Pulmonary artery endothelial cell (primary cell): Measurements from ENCODE around the gene TTC39A. TPM values are rescaled to one million over a fixed set of nuclear protein-coding genes. Genes with fewer than 3 reads are reported as not detected.

ENCODE experiments used
- DNase-seq: peaks from one replicate; pipeline ENCODE4 v3.0.0-alpha.2; 2011; ENCODE audit warnings: low read depth, low spot score
- total RNA-seq: library from RNA; depleted of rRNA; stranded (reverse); fragments of >200 nt; gene quantifications from 2 replicates; pipeline ENCODE4 v1.2.3, GENCODE V29; 2014

The TTC39A gene
- total RNA-seq, 1 donor from 2014 or later, result 1.2 TPM

DNA sequence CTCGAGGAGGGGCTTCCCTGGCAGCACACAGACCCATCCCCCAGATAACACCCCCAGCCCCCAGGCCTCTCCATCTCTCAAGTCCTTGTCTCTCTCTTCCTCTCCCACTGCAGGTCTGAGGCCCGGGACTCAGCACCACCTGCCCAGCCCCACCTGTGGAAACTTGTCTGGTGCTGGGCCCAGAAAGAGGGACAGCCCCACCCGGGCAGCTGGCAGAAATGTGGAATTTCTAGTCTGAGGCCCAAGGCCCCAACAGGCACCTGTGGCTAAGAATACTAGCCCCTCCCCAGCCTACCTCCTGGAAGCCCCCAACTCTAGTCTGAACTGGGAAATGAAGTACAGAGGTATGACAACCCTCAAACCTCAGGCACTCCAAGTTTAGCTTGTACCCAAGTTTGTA, 15.4 kb downstream of the TTC39A start:
- no peak for DNase-seq

DNA sequence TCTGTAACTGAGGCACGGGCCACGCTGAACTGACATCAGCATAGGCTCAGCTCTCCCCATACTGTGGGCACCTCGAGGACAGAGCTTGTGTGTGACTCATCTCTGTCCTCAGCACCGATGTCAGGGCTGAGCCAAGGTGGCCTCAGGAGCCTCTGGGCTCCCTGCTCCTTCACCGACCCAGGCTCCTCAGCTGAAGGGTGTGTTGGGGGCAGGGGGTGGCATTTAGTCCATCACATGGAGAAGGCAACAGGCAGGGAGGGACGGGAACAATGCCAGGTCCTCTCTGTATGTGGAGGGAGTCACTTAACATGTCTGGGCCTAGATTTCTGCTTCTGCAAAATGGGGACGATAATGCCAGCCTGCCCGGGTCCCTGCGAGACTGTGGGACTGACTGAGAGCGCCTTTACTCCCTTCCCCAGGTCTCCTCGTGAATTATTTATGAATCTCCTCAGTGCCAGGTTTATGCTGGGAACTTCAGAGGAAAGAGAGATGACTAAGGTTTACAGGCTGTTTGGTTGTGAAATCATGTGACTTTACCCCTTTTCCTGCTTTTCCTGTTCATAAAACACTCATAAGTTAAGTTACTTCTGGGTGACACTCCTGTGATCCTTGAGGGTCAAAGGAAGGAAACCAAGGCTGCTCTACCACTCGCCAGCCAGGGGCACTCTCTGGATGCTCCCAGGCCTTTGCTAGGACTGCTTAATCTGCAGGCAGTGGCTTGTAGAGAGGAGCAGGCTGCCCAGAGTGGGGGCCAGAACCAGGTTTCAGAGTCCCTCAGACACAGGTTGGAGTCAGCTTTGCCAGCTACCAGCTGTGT, 16.2 kb downstream of the TTC39A start:
- peak; percentile 69 for DNase-seq

DNA sequence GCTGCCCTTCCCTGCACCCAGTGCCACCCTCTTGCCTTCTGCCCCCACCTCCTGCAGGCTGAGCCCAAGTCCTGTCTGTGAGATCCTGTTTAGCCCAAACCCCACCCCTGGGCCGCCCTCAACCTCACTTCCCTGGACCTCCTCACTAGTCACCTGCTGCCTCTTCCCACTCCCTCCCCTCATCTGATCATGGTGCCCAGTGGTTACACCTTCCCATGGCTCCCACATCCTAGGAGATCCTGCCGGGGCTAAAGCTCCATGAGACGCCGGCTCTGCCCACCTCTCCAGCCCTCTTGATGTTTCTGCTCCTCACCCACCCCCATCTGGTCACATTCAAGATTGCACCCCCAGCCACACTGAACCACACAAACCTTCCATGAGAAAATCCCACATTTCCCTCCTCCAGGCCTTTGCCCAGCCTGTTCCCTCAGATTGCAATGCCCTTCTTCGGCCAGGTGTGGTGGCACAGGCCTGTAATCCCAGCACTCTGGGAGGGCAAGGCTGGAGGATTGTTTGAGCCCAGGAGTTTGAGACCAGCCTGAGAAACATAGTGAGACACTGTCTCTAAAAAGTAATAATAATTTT, 17.0 kb downstream of the TTC39A start:
- DNase-seq, result no peak

DNA sequence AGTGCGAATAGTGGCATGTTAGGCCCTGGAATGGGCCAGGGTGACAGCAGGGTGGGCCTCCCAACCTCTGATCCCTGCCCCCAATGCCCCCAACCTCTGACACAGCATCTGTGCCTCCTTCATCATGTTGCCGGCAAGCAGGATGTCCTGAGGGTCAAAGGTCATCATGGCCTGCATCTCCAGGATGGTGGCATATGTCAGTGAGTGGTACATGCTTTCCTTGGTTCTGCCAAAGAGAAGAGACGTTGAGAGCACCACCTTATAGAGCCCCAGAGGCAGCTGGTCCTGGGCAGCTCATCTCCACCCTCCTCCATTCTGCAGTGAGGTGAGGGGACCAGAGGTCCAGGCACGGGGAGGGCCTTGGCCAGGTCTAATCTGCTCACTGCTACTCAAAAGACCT, 17.6 kb downstream of the TTC39A start:
- no peak for DNase-seq

DNA sequence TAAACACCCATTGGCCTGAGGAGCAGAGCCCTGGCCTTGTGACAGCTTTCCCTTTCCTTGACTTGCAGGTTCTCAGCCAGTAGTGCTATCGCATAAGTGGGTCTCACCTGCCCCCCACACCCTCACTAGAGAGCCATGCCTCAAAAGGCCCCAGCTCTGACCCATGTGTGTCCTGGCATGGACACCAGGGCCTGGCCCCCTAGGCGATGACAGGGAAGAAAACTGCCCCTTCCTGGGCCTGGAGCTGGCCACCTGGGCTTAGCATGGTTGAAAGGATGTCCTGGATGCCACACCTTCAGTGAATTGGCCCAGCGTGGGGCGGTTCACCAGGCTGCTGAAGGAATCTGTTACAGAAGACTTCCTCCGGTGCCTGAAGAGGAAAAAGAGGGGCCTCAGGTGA, 18.5 kb downstream of the TTC39A start:
- no peak for DNase-seq

DNA sequence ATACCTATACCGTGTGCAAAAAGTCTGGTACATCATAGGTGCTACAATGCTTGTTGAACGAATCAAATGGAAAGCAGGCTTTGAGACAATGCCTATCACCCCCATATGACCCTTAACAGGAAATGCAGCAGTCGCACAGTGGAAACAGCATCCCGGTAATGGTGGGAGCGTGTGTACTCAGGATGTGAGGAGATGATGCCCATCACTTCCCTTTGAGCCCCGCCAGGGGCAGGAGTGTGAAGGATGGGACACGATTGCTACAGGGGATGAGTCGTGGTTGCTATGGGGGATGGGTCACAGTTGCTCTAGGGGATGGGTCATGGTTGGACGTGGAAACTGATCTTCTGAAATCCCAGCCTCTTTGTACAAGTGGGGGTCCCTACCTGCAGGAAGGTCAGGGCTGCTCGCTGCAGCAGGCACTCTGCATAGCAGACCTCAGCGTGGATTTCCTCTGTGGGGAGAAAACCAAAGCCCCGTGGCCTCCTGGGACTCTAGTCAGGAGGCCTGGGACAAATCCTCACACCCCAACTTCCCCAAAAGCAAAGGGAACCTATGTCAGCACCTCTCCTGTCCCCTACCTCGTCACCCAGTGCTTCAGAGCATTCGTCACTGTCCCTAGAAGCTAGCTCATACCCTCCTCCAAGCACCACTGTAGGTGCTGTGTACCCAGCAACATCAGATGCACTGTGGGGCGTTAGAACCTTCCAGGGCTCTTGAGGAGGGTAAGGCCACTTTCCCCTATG, 19.3 kb downstream of the TTC39A start:
- no peak for DNase-seq

DNA sequence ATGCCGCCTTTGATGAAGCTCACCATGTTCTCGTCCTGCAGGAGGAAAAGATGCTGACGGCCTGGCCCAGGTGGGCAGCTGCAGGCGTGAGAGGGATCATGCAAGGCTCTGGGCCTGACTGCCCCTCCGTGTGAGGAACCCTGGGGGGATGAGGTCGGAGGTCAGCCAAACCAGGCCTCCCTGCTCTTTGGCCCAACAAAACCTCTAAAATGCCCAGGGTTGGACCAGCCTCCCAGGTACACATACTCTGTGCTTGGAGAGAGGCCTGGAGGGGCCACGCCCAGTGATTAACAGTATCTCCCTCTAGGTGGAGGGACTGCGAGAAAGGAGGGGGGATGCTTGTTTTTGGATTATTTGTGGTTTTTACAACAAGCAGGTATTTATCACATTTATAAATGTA, 21.1 kb downstream of the TTC39A start:
- DNase-seq, result no peak

DNA sequence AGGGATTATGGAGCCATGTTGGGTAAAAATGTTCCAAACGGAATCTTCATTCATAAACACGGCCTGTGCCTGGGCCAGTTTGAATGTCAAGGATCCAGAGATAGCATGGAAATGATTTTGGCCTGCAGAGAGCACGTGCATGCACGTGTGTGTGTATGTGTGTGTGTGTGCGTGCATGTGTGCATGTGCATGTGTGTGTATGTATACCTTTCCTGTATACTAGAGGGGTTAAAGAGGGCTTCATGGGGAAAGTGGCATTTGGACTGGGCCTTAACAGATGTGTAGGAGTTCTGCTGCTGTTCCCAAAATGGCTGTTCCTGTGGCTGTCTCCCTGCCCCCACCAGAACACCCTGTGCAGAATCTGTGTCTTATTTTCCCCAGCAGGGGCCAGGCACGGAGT, 21.7 kb downstream of the TTC39A start:
- DNase-seq, result no peak

DNA sequence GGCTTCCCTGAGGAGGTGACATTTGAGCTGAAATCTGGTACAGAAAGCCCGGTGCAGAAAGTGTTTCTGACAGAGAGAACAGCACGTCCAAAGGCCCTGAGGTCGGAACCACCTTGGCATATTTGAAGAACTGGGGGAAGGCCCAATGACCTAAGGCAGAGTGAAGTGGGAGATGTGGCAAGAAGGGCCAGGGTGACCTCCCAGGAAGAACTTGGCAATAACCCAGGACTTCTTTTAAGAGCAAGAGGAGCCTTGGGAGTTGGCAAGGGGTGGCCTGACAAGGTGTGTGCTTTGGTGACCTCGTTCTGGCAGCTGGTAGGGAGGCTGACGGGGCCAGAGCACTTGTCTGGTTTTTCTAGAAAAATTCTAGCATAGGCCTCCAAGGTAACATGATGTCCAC, 23.4 kb downstream of the TTC39A start:
- no peak for DNase-seq

DNA sequence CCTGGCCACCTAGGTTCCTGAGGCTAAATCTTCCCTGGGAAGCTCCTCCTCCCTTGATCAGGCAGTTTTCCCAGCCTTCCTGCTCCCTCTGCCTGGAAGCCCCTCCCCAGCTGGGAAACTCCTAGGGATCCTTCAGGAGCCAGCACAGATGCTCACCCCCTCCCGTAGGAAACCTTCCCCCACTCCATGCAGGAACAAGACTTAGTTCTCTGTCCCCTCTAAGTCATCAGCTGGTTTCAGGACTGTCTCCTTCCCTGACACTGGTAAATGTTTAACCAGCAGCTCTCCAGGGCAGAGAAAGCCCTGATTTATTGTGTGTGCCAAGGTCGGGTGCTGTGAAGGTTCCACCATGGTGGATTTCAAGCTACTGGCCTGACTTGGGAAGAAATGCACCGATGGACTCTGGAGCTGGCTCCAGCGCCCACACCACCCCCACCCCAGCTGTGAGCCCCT, 25.0 kb downstream of the TTC39A start:
- no peak for DNase-seq

DNA sequence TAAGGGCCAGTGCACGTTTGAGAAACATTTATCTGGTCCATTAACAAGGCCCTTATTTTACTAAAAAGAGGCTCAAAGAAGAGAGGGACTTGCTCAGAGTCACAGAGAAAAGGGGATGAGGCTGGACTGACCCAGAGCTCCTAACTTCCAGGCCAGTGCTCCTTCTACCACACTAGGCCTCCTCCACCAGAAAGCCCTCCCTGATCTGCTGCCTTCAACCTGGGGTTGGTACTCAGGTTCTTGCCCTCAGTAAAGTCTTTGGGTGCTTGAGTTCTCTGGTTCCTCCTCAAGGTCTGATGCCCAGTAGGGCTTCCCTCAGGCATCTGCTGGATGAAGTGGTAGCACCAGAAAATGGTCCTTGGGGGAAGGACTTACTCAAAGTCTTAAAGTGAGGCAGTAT, 26.0 kb downstream of the TTC39A start:
- no peak for DNase-seq

DNA sequence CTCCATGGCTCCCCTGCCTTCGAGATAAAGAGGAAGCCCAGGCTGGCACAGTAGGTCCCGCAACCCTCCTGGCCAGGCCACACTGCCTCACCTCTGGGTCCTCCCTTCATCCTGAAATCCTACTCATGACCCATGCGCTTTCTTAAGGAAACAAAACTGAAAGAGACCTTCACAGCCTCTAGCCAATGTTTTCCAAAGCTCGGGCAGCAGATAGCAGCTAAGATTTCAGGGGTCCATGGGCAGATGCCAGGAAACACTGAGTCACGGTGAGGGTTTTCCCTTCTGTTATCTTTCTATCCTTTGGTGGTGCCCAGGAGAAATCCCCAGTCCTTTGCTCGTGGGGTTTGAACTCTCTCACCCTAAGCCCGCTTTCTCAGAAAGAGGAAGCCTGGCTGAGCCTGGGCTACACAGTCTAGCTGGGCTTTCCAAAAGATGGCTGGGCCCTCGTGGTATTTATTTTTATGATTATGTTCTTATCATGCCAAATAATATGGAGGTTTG, 26.6 kb downstream of the TTC39A start:
- DNase-seq, result peak; percentile 82

DNA sequence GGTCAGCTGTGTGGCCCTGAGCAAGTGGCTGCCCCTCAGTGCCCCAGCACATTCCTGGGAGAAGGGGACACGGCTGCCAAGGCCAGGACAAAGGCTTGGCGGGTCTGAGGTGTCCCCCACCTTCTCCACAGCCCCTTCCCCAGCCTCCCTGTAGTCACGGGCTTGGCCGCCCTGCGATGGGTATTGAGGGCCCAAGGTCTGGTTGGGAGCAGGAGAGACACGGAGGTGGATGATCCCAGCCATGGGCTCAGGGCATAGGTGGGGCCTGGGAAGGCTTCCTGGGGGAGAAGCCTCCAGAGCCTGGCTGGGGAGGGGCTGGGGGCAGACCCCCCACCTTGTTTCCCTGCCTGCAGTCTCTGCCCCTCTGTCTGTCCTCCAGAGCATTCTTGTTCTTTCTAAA, 27.0 kb downstream of the TTC39A start:
- DNase-seq, result no peak

DNA sequence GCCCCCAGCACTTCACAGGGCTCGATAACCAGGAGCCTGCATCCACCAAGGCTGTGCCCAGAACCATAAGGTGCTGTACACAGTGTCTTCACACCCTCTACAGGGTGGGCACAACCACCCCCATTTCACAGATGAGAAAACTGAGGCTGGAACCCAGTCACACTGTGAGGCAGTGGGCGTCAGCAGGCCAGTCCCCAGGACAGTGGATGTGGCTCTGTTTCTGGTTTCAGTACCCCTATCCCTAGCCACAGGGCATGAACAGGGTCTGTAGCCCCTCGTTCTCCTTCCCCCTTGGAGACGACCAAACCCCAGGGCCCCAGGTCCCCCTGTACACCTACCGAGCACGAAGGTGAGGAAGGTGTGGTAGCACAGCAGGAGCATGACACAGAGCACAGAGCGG, 27.6 kb downstream of the TTC39A start:
- no peak for DNase-seq

DNA sequence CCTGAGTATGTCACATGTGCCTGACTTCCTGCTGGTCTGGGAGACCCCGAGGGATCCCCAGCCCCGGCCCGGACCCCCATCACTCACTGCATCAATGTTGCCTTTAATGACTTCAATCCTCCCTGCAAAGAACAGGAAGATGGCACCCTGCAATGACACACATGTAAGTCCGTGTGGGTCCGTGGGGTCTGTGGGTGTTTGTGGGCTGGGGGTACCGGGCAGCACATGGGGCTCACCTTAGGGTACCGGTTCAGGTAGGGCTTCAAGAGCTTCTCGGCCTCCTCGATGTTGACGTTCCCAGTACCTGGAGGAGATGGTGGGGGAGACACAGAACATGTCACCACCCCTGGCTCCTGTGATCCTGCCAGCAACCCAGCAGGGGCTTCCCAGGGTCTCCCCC, 28.1 kb downstream of the TTC39A start:
- DNase-seq, result no peak

DNA sequence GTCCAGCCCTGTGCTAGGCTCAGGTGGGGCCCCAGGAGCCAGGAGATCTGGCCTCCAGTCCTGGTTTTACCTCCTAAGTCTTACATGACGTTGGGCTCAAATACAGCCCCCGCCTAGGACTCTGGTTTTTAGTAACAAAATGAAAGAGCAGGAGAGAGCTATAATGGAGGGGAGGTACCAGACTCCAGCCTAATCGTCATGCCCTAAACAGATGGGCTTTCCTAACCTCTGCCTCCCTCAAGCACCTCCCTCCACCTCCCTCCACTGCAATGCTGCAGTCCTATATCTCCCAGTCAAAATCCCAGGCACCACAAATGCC, 28.6 kb downstream of the TTC39A start:
- no peak for DNase-seq

DNA sequence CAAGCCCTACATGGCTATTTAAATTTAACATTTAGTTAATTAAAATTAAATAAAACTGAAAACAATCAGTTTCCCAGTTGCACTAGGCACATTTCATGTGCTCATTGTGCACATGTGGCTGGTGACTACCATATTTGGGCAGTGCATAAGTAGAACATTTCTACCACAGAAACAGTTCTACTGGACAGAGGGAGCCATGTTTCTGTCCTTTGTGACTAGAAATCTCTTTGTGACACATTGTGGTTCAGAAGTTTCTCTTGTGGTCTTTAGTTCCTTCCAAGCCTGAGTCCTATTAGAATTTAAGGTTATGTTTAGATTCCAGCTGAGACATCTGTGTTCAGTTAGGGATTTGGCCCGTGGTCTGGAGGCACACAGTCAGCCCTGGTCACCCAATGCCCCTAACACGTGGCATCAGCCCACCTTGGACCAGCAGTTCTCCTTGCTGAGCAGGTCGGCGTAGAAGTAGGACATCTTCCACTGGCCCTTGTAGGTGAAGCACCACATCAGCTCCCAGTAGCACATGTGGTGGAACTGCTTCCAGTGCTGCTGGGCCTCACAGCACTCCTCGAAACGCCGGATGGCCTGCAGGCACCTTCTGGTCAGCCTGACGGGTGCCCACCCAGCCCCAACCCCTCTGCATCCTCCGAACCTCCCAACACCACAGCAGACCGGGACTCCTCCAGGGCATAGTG, 29.1 kb downstream of the TTC39A start:
- DNase-seq, result no peak

DNA sequence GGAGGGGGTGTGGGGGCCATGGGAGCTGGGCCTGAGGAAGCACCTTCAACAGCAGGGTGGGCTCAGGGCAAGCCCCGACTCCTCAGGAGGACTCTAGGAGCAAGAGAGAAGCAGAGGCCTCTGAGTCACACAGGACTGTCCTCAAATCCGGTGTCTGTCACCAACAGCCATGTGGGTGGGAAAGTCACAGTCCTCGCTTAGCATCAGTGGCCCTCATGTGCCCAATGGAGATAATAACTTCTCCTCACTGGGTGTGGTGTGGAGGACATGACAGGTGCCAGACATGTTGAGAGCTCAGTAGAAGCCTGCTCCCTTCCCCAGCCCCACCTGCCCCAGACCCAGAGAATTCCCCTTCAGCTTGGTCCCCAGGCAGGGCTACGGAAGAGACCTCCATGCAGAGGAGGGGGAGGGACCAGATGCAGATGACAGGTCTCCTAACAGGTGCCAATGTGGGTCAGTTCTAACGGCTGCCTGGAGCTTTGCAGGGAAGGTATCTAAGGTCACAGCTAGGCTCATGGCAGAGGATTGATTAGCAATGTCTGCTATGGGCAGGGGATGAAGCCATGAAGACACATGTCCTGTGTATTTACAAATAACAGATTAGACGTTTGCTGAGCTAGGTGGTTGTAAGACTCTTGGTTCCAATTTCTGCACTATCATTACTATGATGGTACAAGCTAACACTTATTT, 30.2 kb downstream of the TTC39A start:
- no peak for DNase-seq

DNA sequence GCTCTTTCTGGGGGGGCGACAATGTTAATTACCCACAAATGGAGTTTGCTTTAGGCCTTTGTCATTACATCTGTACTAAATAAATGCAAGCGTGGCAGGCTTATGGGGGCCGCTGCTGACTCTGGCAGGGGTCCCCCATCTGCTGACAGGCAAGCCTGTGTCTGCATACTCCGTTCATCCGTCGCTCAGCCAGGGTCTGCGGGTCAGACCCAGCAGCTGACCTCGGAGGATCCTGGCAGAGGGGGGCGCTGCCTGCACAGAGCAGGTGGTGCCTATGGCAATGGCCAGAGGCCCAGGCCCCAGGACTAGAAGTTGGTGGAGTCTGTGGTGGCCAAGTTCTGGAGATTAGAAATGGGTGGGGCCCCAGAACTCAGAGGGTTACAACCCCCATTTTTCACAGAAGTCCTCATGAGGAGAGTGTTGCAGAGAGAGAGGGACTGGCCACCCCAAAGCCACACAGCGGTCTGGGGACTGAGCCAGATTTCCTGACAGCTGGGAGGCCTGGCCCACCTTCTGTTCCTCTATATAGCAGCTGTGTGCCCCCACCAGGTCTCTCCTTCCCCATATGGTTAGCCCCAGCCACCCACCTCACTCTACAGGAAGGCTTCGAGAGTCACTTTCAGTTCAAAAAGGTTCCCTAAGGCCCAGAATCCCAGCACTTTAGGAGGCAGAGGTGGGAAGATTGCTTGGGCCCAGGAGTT, 31.0 kb downstream of the TTC39A start:
- no peak for DNase-seq

DNA sequence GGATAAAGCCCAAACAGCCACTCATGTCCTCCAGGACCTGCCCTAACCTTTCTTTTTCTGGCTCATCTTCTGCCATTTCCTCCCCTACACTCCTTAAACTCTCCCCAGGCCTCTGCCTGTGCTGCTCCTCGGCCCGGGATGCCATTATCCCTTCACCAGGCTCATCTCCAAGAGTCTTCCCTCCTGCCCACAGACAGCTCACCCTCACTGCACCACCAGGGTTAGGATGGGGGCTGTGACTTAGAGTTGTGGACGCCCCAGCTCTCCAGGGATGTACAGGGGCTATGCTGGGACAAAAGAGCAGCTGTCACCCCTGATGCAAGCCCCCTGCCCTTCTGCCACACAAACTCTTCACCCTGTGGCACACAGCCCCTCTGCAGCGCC, 32.0 kb downstream of the TTC39A start:
- no peak for DNase-seq
